Thyroid gland (tissue), 4 donors: ENCODE measurements around the gene GASK1B. TPM values are rescaled to one million over a fixed set of nuclear protein-coding genes. Genes with fewer than 3 reads are reported as not detected.
A peak's percentile ranks its signal among the peaks of the same experiment; 100 is the strongest.

Experiments
- DNase-seq, 2 donors: peaks; one replicate each; pipeline ENCODE4 v3.0.0-alpha.2; 2019
- H3K27ac ChIP-seq, 3 donors: fragments of 200-600 bp; sonication (generic); 1 replicate in 2 of 3; 2 replicates in 1 of 3; pipeline ENCODE4 v1.5.1; 2016 to 2019; ENCODE audit warnings: mild to moderate bottlenecking in 1 of 3, moderate library complexity in 1 of 3
- H3K27me3 ChIP-seq: fragments of 200-600 bp; sonication (generic); one replicate; pipeline ENCODE4 v1.5.1; 2019
- H3K36me3 ChIP-seq, 2 donors: fragments of 200-600 bp; sonication (generic); one replicate each; pipeline ENCODE4 v1.5.1; 2016 to 2019
- H3K4me1 ChIP-seq, 2 donors: fragments of 200-600 bp; sonication (generic); one replicate each; pipeline ENCODE4 v1.5.1; 2017 to 2019
- H3K4me3 ChIP-seq, 3 donors: fragments of 200-600 bp; sonication (generic); replicated peaks in 1 of 3; 1 replicate in 2 of 3; 2 replicates in 1 of 3; pipeline ENCODE4 v1.5.1; 2016; ENCODE audit warnings: mild to moderate bottlenecking in 1 of 3
- H3K9me3 ChIP-seq: fragments of 200-600 bp; sonication (generic); one replicate; pipeline ENCODE4 v1.5.1; 2017
- CTCF ChIP-seq, 6 experiments: fragments of 200-600 bp in 3 of 6; fragments of 450-650 bp in 3 of 6; sonication (generic) in 3 of 6; IDR thresholded peaks; one replicate each; pipeline ENCODE4 v1.5.1; 2016 to 2019; ENCODE audit warnings: antibody characterized with exemption in 6 of 6, mild to moderate bottlenecking in 2 of 6, inconsistent platforms in 1 of 6, moderate library complexity in 1 of 6
- POLR2A ChIP-seq, 2 donors: fragments of 450-650 bp; IDR thresholded peaks; one replicate each; pipeline ENCODE4 v1.6.1; 2017; ENCODE audit warnings: antibody characterized with exemption in 2 of 2, mild to moderate bottlenecking in 2 of 2, moderate library complexity in 1 of 2
- WGBS, 2 donors: methylation state at CpG; one replicate each; pipeline ENCODE4 v1.1.5; 2017; 5-methylcytosine and 5-hydroxymethylcytosine counted together
- intact Hi-C: fragments of 100-400 bp; cut with DNase I; formaldehyde crosslinking; loops from one replicate; pipeline ENCODE4 v1.15.1; 2023
- total RNA-seq, 4 donors: library from RNA; depleted of rRNA; stranded (reverse); fragments of >200 nt; gene quantifications; one replicate each; pipeline ENCODE4 v1.2.3, GENCODE V29; 2016

GASK1B gene
- total RNA-seq = 10 to 100 TPM; 16.0 to 27.9 (median 19.9) TPM

- H3K9me3 ChIP-seq = no peaks in the 10 kb centered on the region
- no peak for TF ChIP-seq POLR2A (IDR thresholded peaks at IDR 0.05)
- TF ChIP-seq CTCF (IDR thresholded peaks at IDR 0.05) = peak in 5 of 6 experiments; percentile 17 to 53 (median 48)
- intact Hi-C loops = no loop called here
- H3K27me3 ChIP-seq = no peaks in the 10 kb centered on the region
- 18% methylated on average over 12 of the region's 12 CpGs for WGBS, 2 donors
- H3K27ac ChIP-seq = peak within 1 kb of the TSS in 2 of 3 donors; percentile 56
- no peaks in the 10 kb centered on the region for H3K36me3 ChIP-seq
- peak; percentile 29 to 35 for DNase-seq
- peaks cover 11 to 19% of the 10 kb centered on the region in 2 donors for H3K4me1 ChIP-seq
- peak within 1 kb of the TSS in 2 of 3 donors; percentile 3 to 5 for H3K4me3 ChIP-seq
Observed at GRCh38 chr4:158172261-158173258, at the start of gene GASK1B. TSS of gene GASK1B (minus strand) at chr4:158173025. CDS start at chr4:158171375, 1,650 bp downstream.

- no peak overlapping the region for H3K4me3 ChIP-seq
- no peaks in the 10 kb centered on the region for H3K4me1 ChIP-seq
- no peak for DNase-seq
- H3K36me3 ChIP-seq = peaks cover 0 to 4% of the 10 kb centered on the region in 2 donors
- intact Hi-C loops = no loop called here
- WGBS, 2 donors = 83 to 91% methylated on average over 1 of the region's 1 CpG
- no peaks in the 10 kb centered on the region for H3K9me3 ChIP-seq
- no peak overlapping the region for H3K27ac ChIP-seq
- TF ChIP-seq CTCF (IDR thresholded peaks at IDR 0.05) (no peak), POLR2A (IDR thresholded peaks at IDR 0.05) (no peak)
- H3K27me3 ChIP-seq = no peaks in the 10 kb centered on the region
Observed at GRCh38 chr4:158219623-158220022, 46.8 kb upstream of the GASK1B start.

GRCh38 chr4:158217763-158218162 lies 44.9 kb upstream of the GASK1B start:
- Histone ChIP-seq H3K27ac (no peak overlapping the region), H3K36me3 (peaks cover 0 to 4% of the 10 kb centered on the region in 2 donors), H3K9me3 (no peaks in the 10 kb centered on the region), H3K27me3 (no peaks in the 10 kb centered on the region), H3K4me3 (no peak overlapping the region), H3K4me1 (no peaks in the 10 kb centered on the region)
- no peak for DNase-seq
- intact Hi-C loops = no loop called here
- 86 to 91% methylated on average over 5 of the region's 5 CpGs for WGBS, 2 donors
- TF ChIP-seq POLR2A (IDR thresholded peaks at IDR 0.05) (no peak), CTCF (IDR thresholded peaks at IDR 0.05) (no peak)

- 93 to 94% methylated on average over 1 of the region's 1 CpG for WGBS, 2 donors
- TF ChIP-seq POLR2A (IDR thresholded peaks at IDR 0.05) (no peak), CTCF (IDR thresholded peaks at IDR 0.05) (no peak)
- Histone ChIP-seq H3K9me3 (no peaks in the 10 kb centered on the region), H3K4me1 (peaks cover 9 to 10% of the 10 kb centered on the region in 2 donors), H3K27me3 (no peaks in the 10 kb centered on the region), H3K27ac (no peak overlapping the region), H3K4me3 (no peak overlapping the region), H3K36me3 (no peaks in the 10 kb centered on the region)
- intact Hi-C loops = no loop called here
- DNase-seq = no peak
Observed at GRCh38 chr4:158214856-158215255, 42.0 kb upstream of the GASK1B start.

GRCh38 chr4:158213466-158213865 lies 40.6 kb upstream of the GASK1B start:
- Histone ChIP-seq H3K4me3 (no peak overlapping the region), H3K27ac (no peak overlapping the region), H3K4me1 (peaks cover 13 to 16% of the 10 kb centered on the region in 2 donors), H3K27me3 (no peaks in the 10 kb centered on the region), H3K36me3 (no peaks in the 10 kb centered on the region), H3K9me3 (no peaks in the 10 kb centered on the region)
- TF ChIP-seq CTCF (IDR thresholded peaks at IDR 0.05) = no peak
- no peak for TF ChIP-seq POLR2A (IDR thresholded peaks at IDR 0.05)
- intact Hi-C loops = no loop called here
- WGBS, 2 donors = 90 to 94% methylated on average over 2 of the region's 2 CpGs
- DNase-seq = no peak
